Muscle of back (tissue), 11 donors: Measurements from ENCODE around the gene LSS. TPM values are rescaled to one million over a fixed set of nuclear protein-coding genes. Genes with fewer than 3 reads are reported as not detected.

Source experiments
- DNase-seq, 3 donors: peaks; one replicate each; pipeline versions ENCODE4 v3.0.0 to v3.0.0-alpha.2; 2013
- polyA plus RNA-seq, 10 donors: library from polyadenylated mRNA; unstranded; fragments of 120-200 nt; gene quantifications; one replicate each; pipeline ENCODE4 v1.2.1, GENCODE V29; 2013; ENCODE audit not compliant: insufficient read length in 10 of 10

The LSS gene
- polyA plus RNA-seq, 10 donors = 22.0 to 47.1 (median 35.1) TPM

DNA sequence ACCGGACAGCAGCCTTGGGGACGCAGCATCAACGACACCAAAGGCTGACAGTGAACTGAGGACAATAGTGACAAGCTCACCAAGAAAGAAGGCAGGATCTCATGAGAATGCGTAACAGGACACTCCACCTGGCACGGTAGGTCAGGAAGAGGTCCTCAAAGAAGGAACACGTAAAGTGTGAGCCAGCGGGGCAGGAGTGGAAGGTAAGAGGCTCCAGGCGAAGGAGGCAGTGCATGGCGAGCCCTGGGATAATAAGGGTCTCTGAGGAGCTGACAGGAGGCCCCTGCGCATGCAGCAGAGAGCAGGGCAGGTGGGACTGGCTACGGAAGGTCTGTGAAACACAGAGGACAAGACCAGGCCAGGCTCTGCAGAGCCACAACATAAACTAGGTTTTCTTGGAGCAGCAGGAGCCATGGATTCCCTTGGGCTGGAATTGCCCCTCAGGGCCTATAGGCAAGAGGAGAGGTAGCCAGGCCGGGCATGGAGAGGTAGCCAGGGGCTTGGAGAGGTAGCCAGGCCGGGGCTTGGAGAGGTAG is 8.2 kb downstream of the LSS start:
- DNase-seq = no peak

- no peak for DNase-seq
Measured at GRCh38 chr21:46219591-46220239, 8.9 kb downstream of the LSS start.

GRCh38 chr21:46218906-46219590 is 9.5 kb downstream of the LSS start:
- no peak for DNase-seq

GRCh38 chr21:46217511-46218196 is 10.9 kb downstream of the LSS start:
- no peak for DNase-seq

GRCh38 chr21:46216132-46216747 is 12.3 kb downstream of the LSS start:
- DNase-seq = no peak

- DNase-seq = no peak
Measured at GRCh38 chr21:46215436-46216131, 13.0 kb downstream of the LSS start.

DNA sequence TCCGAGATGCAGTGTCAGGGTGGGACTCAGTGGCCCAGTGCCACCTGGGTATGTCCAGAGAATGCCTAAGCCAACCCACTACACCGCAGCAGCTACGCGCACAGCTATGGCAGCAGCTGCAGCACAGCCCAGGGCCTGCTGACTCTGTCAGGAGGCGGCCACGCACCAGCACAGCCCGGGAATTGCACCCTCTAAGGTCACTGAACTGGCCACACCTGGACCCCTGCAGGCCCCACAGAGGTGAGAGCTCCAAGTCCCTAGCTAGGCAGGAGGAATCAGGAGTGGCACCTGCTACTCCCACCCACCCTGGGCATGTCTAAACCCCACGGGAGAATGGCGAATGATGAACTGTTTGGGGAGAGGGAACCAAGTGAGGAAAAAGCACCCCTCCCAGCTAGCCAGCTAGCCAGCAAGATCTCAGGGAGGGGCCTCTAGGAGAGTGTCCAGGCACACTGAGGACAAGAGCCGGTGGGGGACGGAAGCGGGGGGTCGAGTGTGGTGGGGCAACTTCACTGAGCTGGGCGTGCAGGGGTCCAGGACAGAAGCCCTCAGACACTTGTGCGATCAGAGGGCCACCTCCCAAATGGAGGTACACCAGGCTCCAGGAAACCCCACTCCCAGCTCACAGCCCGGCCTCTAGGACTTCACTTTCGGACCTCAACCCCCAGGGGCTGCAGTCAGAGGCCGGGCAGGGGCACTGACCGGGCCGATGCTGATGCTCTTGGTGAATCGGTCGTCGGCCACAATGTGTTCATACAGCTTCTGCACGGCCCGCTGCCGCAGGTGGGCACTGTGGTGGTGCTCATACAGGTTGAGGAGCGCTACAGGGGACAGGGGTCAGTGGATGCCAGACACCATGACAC is 13.9 kb downstream of the LSS start:
- DNase-seq = no peak

DNA sequence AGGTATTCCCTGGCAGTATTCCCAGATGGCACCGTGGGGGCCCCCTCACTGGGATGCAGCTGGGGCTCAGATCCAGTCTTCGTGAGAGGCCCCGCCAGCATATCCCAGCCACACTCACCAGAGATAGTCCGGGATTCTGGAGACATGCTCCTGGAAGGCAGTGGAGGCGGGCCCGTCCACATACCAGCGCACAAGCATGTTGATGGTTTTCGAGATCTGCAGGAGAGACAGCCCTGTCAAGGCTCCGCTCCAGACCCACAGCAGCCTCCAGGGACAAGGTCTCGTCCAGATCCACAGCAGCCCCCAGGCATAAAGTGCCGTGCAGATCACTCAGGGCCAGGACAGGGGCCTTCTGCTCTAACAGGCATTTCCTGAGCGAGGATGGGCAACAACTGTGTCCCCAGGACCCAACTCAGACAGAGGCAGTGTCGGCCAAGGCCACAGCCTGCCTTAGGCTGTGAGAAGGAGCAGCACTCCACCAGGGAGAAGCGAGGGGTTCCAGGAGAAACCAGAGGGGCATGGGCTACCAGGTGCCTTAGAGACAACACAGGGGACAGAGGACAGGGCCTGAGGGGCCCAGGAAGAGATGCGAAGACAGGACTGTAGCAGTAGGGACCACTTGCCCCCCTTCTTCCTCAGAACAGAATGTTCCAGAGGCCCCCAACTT is 14.8 kb downstream of the LSS start:
- no peak for DNase-seq

- DNase-seq = no peak
Measured at GRCh38 chr21:46212721-46213484, 15.7 kb downstream of the LSS start.

- DNase-seq = no peak
Measured at GRCh38 chr21:46211786-46212720, 16.5 kb downstream of the LSS start.

GRCh38 chr21:46211376-46211775 is 17.2 kb downstream of the LSS start:
- DNase-seq = no peak

GRCh38 chr21:46210378-46211136 is 18.0 kb downstream of the LSS start:
- no peak for DNase-seq

- no peak for DNase-seq
Measured at GRCh38 chr21:46208761-46209721, 19.5 kb downstream of the LSS start.

GRCh38 chr21:46207920-46208591 is 20.5 kb downstream of the LSS start:
- DNase-seq = no peak
